ENCODE data around the gene ZC3H7B.

ZC3H7B gene

GRCh38 chr22:41345807-41346335 lies 44.5 kb downstream of the ZC3H7B start:
- Histone ChIP-seq H3K36me3 (peaks cover 61% of the 10 kb centered on the region), H3K27me3 (no peaks in the 10 kb centered on the region), H3K4me1 (no peaks in the 10 kb centered on the region), H3K9me3 (no peaks in the 10 kb centered on the region), H3K4me3 (ENCODE audit: low read depth, low read length) (no peak overlapping the region)
- DNase-seq, result no peak
- TF ChIP-seq CTCF (IDR thresholded peaks at IDR 0.05; ENCODE audit: low read depth, low read length), result no peak

- no peaks in the 10 kb centered on the region for H3K4me1 ChIP-seq
- no peaks in the 10 kb centered on the region for H3K27me3 ChIP-seq
- H3K36me3 ChIP-seq, result peaks cover 70% of the 10 kb centered on the region
- no peak for TF ChIP-seq CTCF (IDR thresholded peaks at IDR 0.05; ENCODE audit: low read depth, low read length)
- H3K4me3 ChIP-seq (ENCODE audit: low read depth, low read length), result no peak overlapping the region
- no peak for DNase-seq
- no peaks in the 10 kb centered on the region for H3K9me3 ChIP-seq
These were observed 45.9 kb downstream of the ZC3H7B start for GRCh38 chr22:41347066-41347859.

GRCh38 chr22:41348964-41349484 lies 47.7 kb downstream of the ZC3H7B start:
- TF ChIP-seq CTCF (IDR thresholded peaks at IDR 0.05; ENCODE audit: low read depth, low read length), result no peak
- DNase-seq, result no peak
- Histone ChIP-seq H3K4me1 (no peaks in the 10 kb centered on the region), H3K4me3 (ENCODE audit: low read depth, low read length) (no peak overlapping the region), H3K27me3 (no peaks in the 10 kb centered on the region), H3K36me3 (peaks cover 69% of the 10 kb centered on the region), H3K9me3 (no peaks in the 10 kb centered on the region)

GRCh38 chr22:41350087-41350486 lies 48.8 kb downstream of the ZC3H7B start:
- peaks cover 60% of the 10 kb centered on the region for H3K36me3 ChIP-seq
- H3K4me3 ChIP-seq (ENCODE audit: low read depth, low read length), result no peak overlapping the region
- H3K27me3 ChIP-seq, result no peaks in the 10 kb centered on the region
- no peak for DNase-seq
- TF ChIP-seq CTCF (IDR thresholded peaks at IDR 0.05; ENCODE audit: low read depth, low read length), result no peak
- H3K9me3 ChIP-seq, result no peaks in the 10 kb centered on the region
- no peaks in the 10 kb centered on the region for H3K4me1 ChIP-seq

GRCh38 chr22:41351011-41351410 lies 49.7 kb downstream of the ZC3H7B start:
- H3K4me1 ChIP-seq, result no peaks in the 10 kb centered on the region
- TF ChIP-seq CTCF (IDR thresholded peaks at IDR 0.05; ENCODE audit: low read depth, low read length), result no peak
- no peak overlapping the region for H3K4me3 ChIP-seq (ENCODE audit: low read depth, low read length)
- H3K27me3 ChIP-seq, result no peaks in the 10 kb centered on the region
- no peaks in the 10 kb centered on the region for H3K9me3 ChIP-seq
- peaks cover 61% of the 10 kb centered on the region for H3K36me3 ChIP-seq
- DNase-seq, result no peak

GRCh38 chr22:41352058-41352457 lies 50.7 kb downstream of the ZC3H7B start:
- Histone ChIP-seq H3K4me3 (ENCODE audit: low read depth, low read length) (no peak overlapping the region), H3K9me3 (no peaks in the 10 kb centered on the region), H3K36me3 (peaks cover 61% of the 10 kb centered on the region), H3K4me1 (no peaks in the 10 kb centered on the region), H3K27me3 (no peaks in the 10 kb centered on the region)
- TF ChIP-seq CTCF (IDR thresholded peaks at IDR 0.05; ENCODE audit: low read depth, low read length), result no peak
- no peak for DNase-seq
